HEK293 (cell line): ENCODE results near the gene RTL5.

Experiments used
- CTCF ChIA-PET: fragments of 350-600 bp; formaldehyde crosslinking; extraction: SDS; loops from one replicate; lab custom pipeline; 2021; ENCODE audit warnings: antibody characterized with exemption; lab: Yijun Ruan, JAX
- POLR2A ChIA-PET: fragments of 300-600 bp; formaldehyde crosslinking; extraction: SDS; loops from one replicate; lab custom pipeline; 2020; ENCODE audit warnings: antibody characterized with exemption, inconsistent platforms; lab: Yijun Ruan, JAX
- H3K27ac ChIP-seq: fragments of 200-500 bp; sonication (Bioruptor generic); 2 replicates; pipeline ENCODE4 v1.5.1; 2014; ENCODE audit warnings: low read depth, low read length, control low read depth, inconsistent platforms; ENCODE audit errors: extremely low read depth
- H3K36me3 ChIP-seq, 2 experiments: fragments of 200-500 bp in 1 of 2; sonication (Bioruptor generic) in 1 of 2; 1 replicate in 1 of 2; 2 replicates in 1 of 2; pipeline ENCODE4 v1.5.1; 2014 to 2017; ENCODE audit warnings: inconsistent platforms in 2 of 2, low read length in 2 of 2; ENCODE audit not compliant: control insufficient read depth in 2 of 2, insufficient read depth in 1 of 2
- H3K4me1 ChIP-seq: fragments of 200-500 bp; sonication (Bioruptor generic); 2 replicates; pipeline ENCODE4 v1.5.1; 2014; ENCODE audit warnings: mild to moderate bottlenecking, low read length, inconsistent platforms; ENCODE audit not compliant: control insufficient read depth, insufficient read depth
- H3K4me3 ChIP-seq: 2 replicates; pipeline ENCODE4 v1.5.1; 2011; ENCODE audit warnings: low read depth, mild to moderate bottlenecking, control low read depth, low read length, moderate library complexity
- H3K9me3 ChIP-seq: fragments of 200-500 bp; sonication (Bioruptor generic); 2 replicates; pipeline ENCODE4 v1.5.1; 2014; ENCODE audit warnings: low read depth, low read length, inconsistent platforms; ENCODE audit not compliant: control insufficient read depth, insufficient read depth
- AEBP2 ChIP-seq: fragments of 450-650 bp; formaldehyde crosslinking; IDR thresholded peaks from 2 replicates; pipeline ENCODE4 v1.5.1; 2016; ENCODE audit warnings: missing biosample characterization, missing genetic modification characterization, borderline replicate concordance
- BCL11A ChIP-seq: fragments of 450-650 bp; formaldehyde crosslinking; IDR thresholded peaks from 2 replicates; pipeline ENCODE4 v1.5.1; 2016; ENCODE audit warnings: low read depth, missing biosample characterization, missing genetic modification characterization
- BCL6B ChIP-seq: fragments of 450-650 bp; formaldehyde crosslinking; IDR thresholded peaks from 2 replicates; pipeline ENCODE4 v1.5.1; 2017; ENCODE audit warnings: missing biosample characterization, missing genetic modification characterization
- EGR2 ChIP-seq: fragments of 450-650 bp; formaldehyde crosslinking; IDR thresholded peaks from 2 replicates; pipeline ENCODE4 v1.5.1; 2016; ENCODE audit warnings: low read depth, missing biosample characterization, missing genetic modification characterization
- HIC1 ChIP-seq: fragments of 450-650 bp; formaldehyde crosslinking; IDR thresholded peaks from 2 replicates; pipeline ENCODE4 v1.5.1; 2016; ENCODE audit warnings: missing biosample characterization, missing genetic modification characterization
- OVOL3 ChIP-seq: fragments of 450-650 bp; formaldehyde crosslinking; IDR thresholded peaks from 2 replicates; pipeline ENCODE4 v1.5.1; 2016; ENCODE audit warnings: missing biosample characterization, missing genetic modification characterization
- PRDM1 ChIP-seq: fragments of 450-650 bp; formaldehyde crosslinking; IDR thresholded peaks from 2 replicates; pipeline ENCODE4; 2016; ENCODE audit warnings: missing biosample characterization, missing genetic modification characterization
- PRDM2 ChIP-seq: fragments of 450-650 bp; formaldehyde crosslinking; IDR thresholded peaks from 2 replicates; pipeline ENCODE4 v1.5.1; 2016; ENCODE audit warnings: missing biosample characterization, missing genetic modification characterization, borderline replicate concordance
- TCF7L2 ChIP-seq: IDR thresholded peaks from 2 replicates; pipeline ENCODE4 v1.6.1; 2011; ENCODE audit warnings: low read depth, mild to moderate bottlenecking, inconsistent platforms, low read length, moderate library complexity, borderline replicate concordance
- ZBTB17 ChIP-seq: fragments of 450-650 bp; formaldehyde crosslinking; IDR thresholded peaks from 2 replicates; pipeline ENCODE4 v1.5.1; 2016; ENCODE audit warnings: missing biosample characterization, missing genetic modification characterization
- ZBTB8A ChIP-seq: fragments of 450-650 bp; formaldehyde crosslinking; IDR thresholded peaks from 2 replicates; pipeline ENCODE4 v1.5.1; 2016; ENCODE audit warnings: missing biosample characterization, missing genetic modification characterization
- ZFP69B ChIP-seq: fragments of 450-650 bp; formaldehyde crosslinking; IDR thresholded peaks from 2 replicates; pipeline ENCODE4 v1.5.1; 2016; ENCODE audit warnings: missing biosample characterization, missing genetic modification characterization
- ZIC2 ChIP-seq: fragments of 450-650 bp; formaldehyde crosslinking; IDR thresholded peaks from 2 replicates; pipeline ENCODE4 v1.5.1; 2016; ENCODE audit warnings: missing biosample characterization, missing genetic modification characterization
- ZNF148 ChIP-seq: fragments of 450-650 bp; formaldehyde crosslinking; IDR thresholded peaks from 2 replicates; pipeline ENCODE4 v1.5.0; 2017; ENCODE audit warnings: missing biosample characterization, missing genetic modification characterization, borderline replicate concordance
- ZNF157 ChIP-seq: fragments of 450-650 bp; formaldehyde crosslinking; IDR thresholded peaks from 2 replicates; pipeline ENCODE4 v1.5.1; 2016; ENCODE audit warnings: missing biosample characterization, missing genetic modification characterization
- ZNF223 ChIP-seq: fragments of 450-650 bp; formaldehyde crosslinking; IDR thresholded peaks from 2 replicates; pipeline ENCODE4 v1.5.1; 2016; ENCODE audit warnings: missing biosample characterization, missing genetic modification characterization
- ZNF473 ChIP-seq: fragments of 450-650 bp; formaldehyde crosslinking; IDR thresholded peaks from 2 replicates; pipeline ENCODE4 v1.5.1; 2017; ENCODE audit warnings: missing biosample characterization, missing genetic modification characterization
- ZNF514 ChIP-seq: fragments of 450-650 bp; formaldehyde crosslinking; IDR thresholded peaks from 2 replicates; pipeline ENCODE4 v1.5.1; 2016; ENCODE audit warnings: missing biosample characterization, missing genetic modification characterization
- ZNF654 ChIP-seq: fragments of 450-650 bp; formaldehyde crosslinking; IDR thresholded peaks from 2 replicates; pipeline ENCODE4 v1.5.1; 2016; ENCODE audit warnings: low read depth, missing biosample characterization, missing genetic modification characterization
- ZSCAN30 ChIP-seq: fragments of 450-650 bp; IDR thresholded peaks from 2 replicates; pipeline ENCODE4 v1.5.1; 2018; ENCODE audit warnings: missing biosample characterization, mild to moderate bottlenecking, missing genetic modification characterization, moderate library complexity
- ZSCAN5A ChIP-seq: fragments of 450-650 bp; formaldehyde crosslinking; IDR thresholded peaks from 2 replicates; pipeline ENCODE4 v1.5.1; 2016; ENCODE audit warnings: missing biosample characterization, missing genetic modification characterization

RTL5 gene

GRCh38 chrX:72131317-72132294 lies at the start of gene RTL5:
TSS of gene RTL5 (minus strand) at chrX:72131915.
- no peaks in the 10 kb centered on the region for H3K36me3 ChIP-seq
- CTCF ChIA-PET = interaction anchor here (0.6 to 1.8 kb wide), 6 partner anchors 77 to 247 kb away, joined by 3 to 7 read pairs (median 5); no protein-coding TSS in a partner anchor
- peak within 1 kb of the TSS; percentile 16 for H3K4me3 ChIP-seq
- H3K27ac ChIP-seq = 0 out of 2 replicates have a peak within 1 kb of the TSS, but pooled peaks have one; percentile 10
- H3K4me1 ChIP-seq = no peaks in the 10 kb centered on the region
- no peaks in the 10 kb centered on the region for H3K9me3 ChIP-seq
- POLR2A ChIA-PET = interaction anchor here (0.6 to 4.4 kb wide), 6 partner anchors 10 to 220 kb away, joined by 3 to 22 read pairs (median 3); partner anchors contain the start of gene PIN4
- TF ChIP-seq ZBTB17 (peak; percentile 77), TCF7L2 (no peak), ZNF223 (tag by site-specific recombination) (no peak), ZSCAN30 (no peak), ZSCAN5A (tag by site-specific recombination) (no peak), ZBTB8A (tag by site-specific recombination) (peak; percentile 50; the same call in 1 of the 2 replicates), EGR2 (tag by site-specific recombination) (peak; percentile 42; the same call in 1 of the 2 replicates), BCL6B (tag by site-specific recombination) (no peak), ZNF148 (tag by site-specific recombination) (no peak), AEBP2 (tag by site-specific recombination) (no peak), BCL11A (tag by site-specific recombination) (no peak), HIC1 (tag by site-specific recombination) (no peak), ZFP69B (tag by site-specific recombination) (no peak), ZNF654 (no peak), PRDM1 (tag by site-specific recombination) (peak; percentile 73), ZIC2 (no peak), PRDM2 (no peak), OVOL3 (tag by site-specific recombination) (no peak), ZNF514 (no peak), ZNF473 (tag by site-specific recombination) (no peak), ZNF157 (tag by site-specific recombination) (no peak)
